ENCODE results near the gene TIMP4. TPM values are rescaled to one million over a fixed set of nuclear protein-coding genes. Genes with fewer than 3 reads are reported as not detected.

Gene TIMP4
- polyA plus RNA-seq, 1 experiment = 1.8 TPM

DNA sequence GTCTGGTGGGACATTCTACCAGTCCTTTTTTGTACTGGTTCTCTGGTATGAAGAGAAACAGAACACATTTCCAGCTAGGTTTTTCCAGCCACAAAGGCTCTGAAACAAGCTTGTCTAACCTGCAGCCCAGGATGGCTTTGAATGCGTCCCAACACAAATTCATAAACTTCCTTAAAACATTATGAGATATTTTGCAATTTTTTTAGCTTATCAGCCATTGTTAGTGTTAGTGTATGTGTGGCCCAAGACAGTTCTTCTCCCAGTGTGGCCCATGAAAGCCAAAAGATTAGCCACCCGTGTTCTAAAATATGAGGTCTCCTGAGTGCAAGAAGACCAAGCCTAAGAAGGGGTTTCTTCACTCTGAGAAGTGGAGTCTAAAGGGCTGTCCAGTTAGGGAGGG lies 18.4 kb upstream of the TIMP4 start:
- H3K4me3 ChIP-seq (ENCODE audit: low read depth, low read length) = no peak overlapping the region
- TF ChIP-seq, protein P1, sequence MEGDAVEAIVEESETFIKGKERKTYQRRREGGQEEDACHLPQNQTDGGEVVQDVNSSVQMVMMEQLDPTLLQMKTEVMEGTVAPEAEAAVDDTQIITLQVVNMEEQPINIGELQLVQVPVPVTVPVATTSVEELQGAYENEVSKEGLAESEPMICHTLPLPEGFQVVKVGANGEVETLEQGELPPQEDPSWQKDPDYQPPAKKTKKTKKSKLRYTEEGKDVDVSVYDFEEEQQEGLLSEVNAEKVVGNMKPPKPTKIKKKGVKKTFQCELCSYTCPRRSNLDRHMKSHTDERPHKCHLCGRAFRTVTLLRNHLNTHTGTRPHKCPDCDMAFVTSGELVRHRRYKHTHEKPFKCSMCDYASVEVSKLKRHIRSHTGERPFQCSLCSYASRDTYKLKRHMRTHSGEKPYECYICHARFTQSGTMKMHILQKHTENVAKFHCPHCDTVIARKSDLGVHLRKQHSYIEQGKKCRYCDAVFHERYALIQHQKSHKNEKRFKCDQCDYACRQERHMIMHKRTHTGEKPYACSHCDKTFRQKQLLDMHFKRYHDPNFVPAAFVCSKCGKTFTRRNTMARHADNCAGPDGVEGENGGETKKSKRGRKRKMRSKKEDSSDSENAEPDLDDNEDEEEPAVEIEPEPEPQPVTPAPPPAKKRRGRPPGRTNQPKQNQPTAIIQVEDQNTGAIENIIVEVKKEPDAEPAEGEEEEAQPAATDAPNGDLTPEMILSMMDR (IDR thresholded peaks at IDR 0.05; ENCODE audit: insufficient read depth, low read depth, low read length) = no peak
- POLR2A ChIA-PET = no interaction called here
- no peaks in the 10 kb centered on the region for H3K27me3 ChIP-seq (ENCODE audit: control insufficient read depth, insufficient read depth, low read length)
- CTCF ChIA-PET = interaction anchor here (0.8 to 7.5 kb wide), 14 partner anchors 8 to 301 kb away, joined by 3 to 162 read pairs (median 10); no protein-coding TSS in a partner anchor
- no peak for DNase-seq (ENCODE audit: low read depth)
- H3K36me3 ChIP-seq (ENCODE audit: control insufficient read depth, insufficient read depth, low read length) = no peaks in the 10 kb centered on the region

DNA sequence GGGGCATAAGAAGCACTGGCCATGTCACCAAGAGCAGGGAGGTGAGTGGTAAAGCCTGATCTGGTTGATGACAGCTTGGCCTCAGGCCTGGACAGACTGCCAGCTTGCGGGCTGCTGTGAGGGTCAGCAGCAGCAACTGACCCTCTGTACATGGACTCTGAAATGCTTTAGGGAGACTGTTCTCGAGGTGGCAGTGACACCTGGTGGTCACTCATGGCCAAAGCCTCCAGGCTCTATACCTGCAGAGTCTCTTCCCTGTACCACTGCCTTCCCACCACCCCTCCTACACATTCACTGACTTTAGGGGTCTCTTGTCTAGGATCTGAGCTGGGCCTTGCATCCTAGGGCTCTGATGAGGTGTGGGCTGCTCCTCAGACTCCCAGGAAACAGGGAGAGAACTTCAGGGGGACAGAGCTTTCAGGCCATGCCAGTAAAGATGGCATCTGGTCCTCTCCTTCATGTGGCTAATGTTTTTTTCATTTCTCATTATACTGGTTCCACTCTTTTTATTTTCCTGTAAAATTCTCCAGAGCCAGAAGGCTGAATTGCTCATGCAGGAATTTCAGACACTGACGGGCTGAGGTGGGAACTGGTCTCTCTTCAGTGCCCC lies 17.2 kb upstream of the TIMP4 start:
- Histone ChIP-seq H3K4me3 (ENCODE audit: low read depth, low read length) (no peak overlapping the region), H3K27me3 (ENCODE audit: control insufficient read depth, insufficient read depth, low read length) (no peaks in the 10 kb centered on the region), H3K36me3 (ENCODE audit: control insufficient read depth, insufficient read depth, low read length) (no peaks in the 10 kb centered on the region)
- POLR2A ChIA-PET = no interaction called here
- DNase-seq (ENCODE audit: low read depth) = no peak
- CTCF ChIA-PET = interaction anchor here (0.5 to 7.5 kb wide), 29 partner anchors 8 to 545 kb away, joined by 3 to 162 read pairs (median 5); partner anchors contain the start of genes TIMP4 and TSEN2
- TF ChIP-seq, protein P1 (IDR thresholded peaks at IDR 0.05; ENCODE audit: insufficient read depth, low read depth, low read length) = peak; percentile 86

DNA sequence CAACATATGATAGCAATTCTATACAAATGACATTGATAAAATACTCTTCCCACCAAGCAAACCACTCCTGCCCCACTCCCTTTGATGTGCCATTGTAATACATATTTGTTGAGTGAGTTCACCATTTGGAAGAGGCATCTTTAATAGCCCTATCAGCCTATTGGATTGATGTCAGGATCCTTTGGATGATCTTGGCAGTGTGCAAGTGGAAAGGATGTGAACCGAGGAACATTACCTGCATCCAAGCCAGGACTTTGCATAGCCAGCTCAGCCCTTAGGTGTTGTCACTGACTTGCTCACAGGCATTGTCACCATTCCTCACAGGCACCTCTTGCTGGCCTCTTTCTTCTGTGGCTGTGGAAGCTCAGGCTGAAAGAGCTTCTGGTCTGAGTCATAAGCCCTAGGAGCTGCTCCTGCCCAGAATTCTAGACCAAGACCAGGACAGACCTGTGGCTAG lies 16.5 kb upstream of the TIMP4 start:
- CTCF ChIA-PET = interaction anchor here (0.8 to 7.5 kb wide), 24 partner anchors 7 to 546 kb away, joined by 3 to 162 read pairs (median 6); partner anchors contain the start of genes TIMP4 and TSEN2
- DNase-seq (ENCODE audit: low read depth) = no peak
- TF ChIP-seq, protein P1 (IDR thresholded peaks at IDR 0.05; ENCODE audit: insufficient read depth, low read depth, low read length) = no peak
- Histone ChIP-seq H3K4me3 (ENCODE audit: low read depth, low read length) (no peak overlapping the region), H3K27me3 (ENCODE audit: control insufficient read depth, insufficient read depth, low read length) (no peaks in the 10 kb centered on the region), H3K36me3 (ENCODE audit: control insufficient read depth, insufficient read depth, low read length) (no peaks in the 10 kb centered on the region)
- POLR2A ChIA-PET = no interaction called here

DNA sequence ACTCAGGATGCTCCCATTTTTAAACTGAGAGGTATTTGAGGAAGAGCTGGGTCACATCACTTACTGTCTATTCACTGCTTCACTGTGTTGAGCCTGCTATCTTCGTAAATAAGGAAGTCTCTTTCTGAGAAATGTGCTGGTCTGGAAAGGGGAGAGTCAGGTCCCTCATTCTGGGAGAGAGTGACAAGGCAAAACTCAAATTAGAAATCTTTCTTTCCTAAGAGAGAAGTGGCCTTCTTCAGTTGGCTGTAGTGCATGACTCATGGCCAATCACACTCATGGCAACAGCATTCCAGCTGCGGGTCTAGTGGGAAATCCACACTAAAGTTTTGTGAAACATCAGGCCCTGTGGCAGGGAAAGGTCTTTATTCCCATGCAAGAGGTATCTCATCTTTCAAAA lies 11.5 kb upstream of the TIMP4 start:
- ChIA-PET CTCF (interaction anchor here (1.2 to 3.9 kb wide), 4 partner anchors 7 to 310 kb away, joined by 6 to 19 read pairs (median 9); no protein-coding TSS in a partner anchor), POLR2A (interaction anchor here (0.5 kb wide), 1 partner anchor 18 kb away, joined by 3 read pairs; no protein-coding TSS in a partner anchor)
- Histone ChIP-seq H3K4me3 (ENCODE audit: low read depth, low read length) (no peak overlapping the region), H3K27me3 (ENCODE audit: control insufficient read depth, insufficient read depth, low read length) (peaks cover 4% of the 10 kb centered on the region), H3K36me3 (ENCODE audit: control insufficient read depth, insufficient read depth, low read length) (no peaks in the 10 kb centered on the region)
- TF ChIP-seq, protein P1 (IDR thresholded peaks at IDR 0.05; ENCODE audit: insufficient read depth, low read depth, low read length) = no peak
- no peak for DNase-seq (ENCODE audit: low read depth)

DNA sequence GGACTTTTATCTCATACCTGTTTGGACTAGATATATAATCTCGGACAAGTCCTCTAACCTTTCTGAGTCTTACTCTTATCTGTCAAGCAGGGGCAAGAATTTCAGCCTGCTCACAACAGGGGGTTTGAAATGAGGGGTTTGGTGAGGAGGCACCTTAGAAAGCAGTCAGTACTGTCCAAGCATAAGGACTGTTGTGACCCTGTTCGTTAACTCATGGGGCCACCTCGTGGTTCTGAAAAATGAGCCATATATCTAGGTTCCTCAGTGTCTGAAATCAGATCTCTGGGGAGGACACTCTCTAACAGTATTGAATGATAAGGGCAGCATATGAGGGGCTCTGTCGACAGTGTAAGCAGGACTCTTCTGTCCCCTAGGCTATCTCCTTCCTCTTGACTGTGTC lies 7.2 kb upstream of the TIMP4 start:
- no peaks in the 10 kb centered on the region for H3K36me3 ChIP-seq (ENCODE audit: control insufficient read depth, insufficient read depth, low read length)
- ChIA-PET CTCF (no interaction called here), POLR2A (no interaction called here)
- TF ChIP-seq, protein P1 (IDR thresholded peaks at IDR 0.05; ENCODE audit: insufficient read depth, low read depth, low read length) = no peak
- DNase-seq (ENCODE audit: low read depth) = no peak
- no peak overlapping the region for H3K4me3 ChIP-seq (ENCODE audit: low read depth, low read length)
- H3K27me3 ChIP-seq (ENCODE audit: control insufficient read depth, insufficient read depth, low read length) = peaks cover 4% of the 10 kb centered on the region

All from BJ (cell line).